GM20000 (cell line): Measurements from ENCODE around the gene PRDX4.

Experiments used
- DNase-seq: peaks from one replicate; pipeline ENCODE4 v3.0.0; 2012; ENCODE audit warnings: low spot score
- TF ChIP-seq, protein P1 (sequence below): IDR thresholded peaks from 2 replicates; pipeline ENCODE4 v1.5.1; 2012; ENCODE audit warnings: mild to moderate bottlenecking, control low read depth; ENCODE audit errors: extremely low read depth, missing control alignments

PRDX4 gene

DNA sequence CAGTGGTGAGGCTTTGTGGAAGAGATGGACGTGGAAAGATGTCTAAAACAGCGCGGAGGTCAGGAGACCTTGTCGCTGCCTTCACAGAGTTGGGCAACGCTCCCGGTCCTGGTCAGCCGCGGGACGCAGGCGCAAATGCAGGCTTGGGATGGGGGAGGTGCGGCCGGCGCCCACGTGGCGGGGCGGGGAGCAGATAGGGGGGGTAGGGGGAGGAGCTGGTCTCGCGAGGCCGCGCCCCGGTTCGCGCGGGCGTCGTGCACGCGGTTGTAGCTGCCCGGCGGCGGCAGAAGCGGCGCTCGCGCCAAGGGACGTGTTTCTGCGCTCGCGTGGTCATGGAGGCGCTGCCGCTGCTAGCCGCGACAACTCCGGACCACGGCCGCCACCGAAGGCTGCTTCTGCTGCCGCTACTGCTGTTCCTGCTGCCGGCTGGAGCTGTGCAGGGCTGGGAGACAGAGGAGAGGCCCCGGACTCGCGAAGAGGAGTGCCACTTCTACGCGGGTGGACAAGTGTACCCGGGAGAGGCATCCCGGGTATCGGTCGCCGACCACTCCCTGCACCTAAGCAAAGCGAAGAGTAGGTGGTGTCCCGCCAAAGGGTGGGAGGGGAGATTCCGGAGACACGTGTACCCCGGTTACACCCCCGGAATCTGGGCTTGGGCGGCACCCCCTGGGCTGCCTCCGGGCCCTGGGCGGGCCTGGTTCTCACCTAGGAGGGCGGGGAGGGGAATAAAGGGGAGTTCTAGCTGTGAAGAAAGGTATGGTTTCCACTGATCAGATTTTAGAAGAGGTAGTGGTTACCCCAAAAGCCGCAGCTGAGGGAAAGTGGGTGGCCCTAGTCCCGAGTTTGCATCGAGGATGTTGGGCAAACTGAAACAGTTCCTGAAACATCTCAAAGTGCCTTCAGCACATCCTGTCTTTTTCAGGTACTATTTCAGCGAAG lies at the start of gene PRDX4:
TSS of gene PRDX4 (plus strand) at position 255 of the 939 bp plus-strand sequence. CDS start at position 333, 78 bp downstream.
- peak; percentile 89 for DNase-seq
- TF ChIP-seq, protein P1, sequence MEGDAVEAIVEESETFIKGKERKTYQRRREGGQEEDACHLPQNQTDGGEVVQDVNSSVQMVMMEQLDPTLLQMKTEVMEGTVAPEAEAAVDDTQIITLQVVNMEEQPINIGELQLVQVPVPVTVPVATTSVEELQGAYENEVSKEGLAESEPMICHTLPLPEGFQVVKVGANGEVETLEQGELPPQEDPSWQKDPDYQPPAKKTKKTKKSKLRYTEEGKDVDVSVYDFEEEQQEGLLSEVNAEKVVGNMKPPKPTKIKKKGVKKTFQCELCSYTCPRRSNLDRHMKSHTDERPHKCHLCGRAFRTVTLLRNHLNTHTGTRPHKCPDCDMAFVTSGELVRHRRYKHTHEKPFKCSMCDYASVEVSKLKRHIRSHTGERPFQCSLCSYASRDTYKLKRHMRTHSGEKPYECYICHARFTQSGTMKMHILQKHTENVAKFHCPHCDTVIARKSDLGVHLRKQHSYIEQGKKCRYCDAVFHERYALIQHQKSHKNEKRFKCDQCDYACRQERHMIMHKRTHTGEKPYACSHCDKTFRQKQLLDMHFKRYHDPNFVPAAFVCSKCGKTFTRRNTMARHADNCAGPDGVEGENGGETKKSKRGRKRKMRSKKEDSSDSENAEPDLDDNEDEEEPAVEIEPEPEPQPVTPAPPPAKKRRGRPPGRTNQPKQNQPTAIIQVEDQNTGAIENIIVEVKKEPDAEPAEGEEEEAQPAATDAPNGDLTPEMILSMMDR, result no peak

DNA sequence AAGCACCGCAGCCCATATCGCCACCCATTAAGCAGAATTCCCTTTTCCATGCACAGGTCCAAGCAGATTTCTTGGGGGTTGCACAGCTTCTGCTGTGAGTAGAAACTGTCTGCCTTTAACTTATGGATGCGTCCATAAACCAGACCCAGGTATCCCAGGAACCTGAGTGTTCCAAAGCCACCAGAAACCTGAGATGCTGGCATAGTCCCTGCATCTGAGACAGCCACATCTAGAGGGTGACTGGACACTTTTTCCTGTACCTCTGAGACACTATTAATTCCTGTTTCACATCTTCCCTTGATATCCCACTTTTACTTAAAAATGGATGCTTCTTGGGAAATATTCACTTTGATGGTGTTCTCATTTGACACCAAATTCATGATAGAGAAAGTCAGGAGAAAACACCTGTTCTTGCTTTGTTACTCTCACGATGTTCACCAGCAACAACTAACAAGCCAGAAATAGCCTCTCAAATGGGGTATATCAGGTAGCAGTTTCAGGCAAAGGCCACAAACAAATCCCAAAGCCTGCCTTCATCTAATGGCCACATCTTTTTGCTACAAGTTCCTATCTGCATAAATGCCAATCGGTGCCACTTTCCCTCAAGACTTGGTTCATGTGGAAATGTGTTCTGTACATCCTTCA lies 45.5 kb upstream of the PRDX4 start:
- DNase-seq, result no peak
- TF ChIP-seq, protein P1, result no peak

DNA sequence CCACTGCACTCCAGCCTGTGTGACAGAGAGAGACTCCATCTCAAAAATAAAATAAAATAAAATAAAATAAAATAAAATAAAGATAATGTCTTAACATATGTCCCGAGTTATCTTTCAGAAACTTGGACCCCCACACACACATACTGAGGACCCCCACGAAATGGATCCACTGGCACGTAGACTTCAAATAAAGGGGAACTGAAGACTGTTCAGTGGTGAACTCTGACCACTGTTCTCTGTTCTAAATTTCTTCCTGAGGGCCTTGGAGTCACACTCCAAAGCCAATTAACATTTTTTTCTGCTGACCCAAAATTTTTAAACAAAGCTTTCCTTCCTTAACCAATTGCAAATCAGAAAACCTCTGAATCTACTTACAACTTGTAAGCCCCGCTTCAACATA lies 43.5 kb upstream of the PRDX4 start:
- TF ChIP-seq, protein P1, result no peak
- no peak for DNase-seq

DNA sequence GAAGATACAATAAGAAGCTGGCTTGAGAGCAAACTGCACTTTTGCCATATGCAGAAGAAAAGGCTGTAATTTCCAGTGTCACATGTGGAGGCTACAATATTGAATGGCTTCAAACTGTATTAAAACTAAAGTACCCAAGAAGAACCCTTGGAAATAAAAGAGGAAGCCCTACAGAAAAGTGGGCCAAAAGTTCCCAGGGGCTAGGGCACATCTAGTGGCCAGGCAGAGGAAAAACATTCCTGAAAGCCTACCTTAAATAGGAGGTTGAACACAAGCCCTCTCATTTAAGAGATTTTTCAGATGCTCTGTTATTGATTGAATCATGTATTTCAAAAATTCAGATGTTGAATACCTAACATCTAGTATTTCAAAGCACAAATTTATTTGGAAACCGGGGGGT lies 40.6 kb upstream of the PRDX4 start:
- DNase-seq, result no peak
- TF ChIP-seq, protein P1, result peak; percentile 9

DNA sequence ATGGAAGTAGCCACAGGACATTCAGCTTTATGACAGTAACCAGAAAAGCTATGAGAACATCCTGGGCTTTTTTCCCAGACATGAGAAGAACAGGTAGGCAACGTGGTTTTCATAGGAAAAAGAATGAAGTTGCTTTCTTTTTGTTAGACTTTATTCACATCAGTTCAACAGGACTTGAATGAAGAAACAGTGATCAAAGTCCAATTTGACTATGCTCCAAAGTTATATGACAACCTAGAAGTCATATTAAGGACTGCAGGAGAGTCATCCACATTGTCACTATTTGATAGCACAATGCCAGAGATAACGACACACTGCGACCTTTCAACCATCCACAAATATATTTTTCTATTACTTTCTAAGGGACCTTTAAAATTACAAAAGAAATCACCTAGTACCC lies 39.2 kb upstream of the PRDX4 start:
- no peak for DNase-seq
- TF ChIP-seq, protein P1, result no peak

DNA sequence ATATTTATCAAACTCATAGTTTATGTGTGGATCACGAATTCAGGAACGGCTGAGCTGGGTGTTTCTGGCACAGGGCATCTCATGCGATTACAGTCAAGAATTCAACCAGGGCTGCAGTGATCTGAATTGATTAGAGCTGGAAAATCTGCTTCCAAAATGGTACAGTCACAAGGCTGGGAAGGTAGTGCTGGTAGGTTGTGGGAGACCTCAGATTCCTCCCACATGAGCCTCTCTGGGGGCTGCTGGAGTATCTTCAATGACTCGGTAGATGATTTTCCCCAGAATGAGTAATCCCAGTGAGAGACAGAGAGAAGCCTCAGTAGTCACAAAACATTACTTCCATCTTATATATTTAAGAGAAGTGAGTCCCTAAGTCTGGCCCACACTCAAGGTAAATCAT lies 36.2 kb upstream of the PRDX4 start:
- TF ChIP-seq, protein P1, result no peak
- no peak for DNase-seq

DNA sequence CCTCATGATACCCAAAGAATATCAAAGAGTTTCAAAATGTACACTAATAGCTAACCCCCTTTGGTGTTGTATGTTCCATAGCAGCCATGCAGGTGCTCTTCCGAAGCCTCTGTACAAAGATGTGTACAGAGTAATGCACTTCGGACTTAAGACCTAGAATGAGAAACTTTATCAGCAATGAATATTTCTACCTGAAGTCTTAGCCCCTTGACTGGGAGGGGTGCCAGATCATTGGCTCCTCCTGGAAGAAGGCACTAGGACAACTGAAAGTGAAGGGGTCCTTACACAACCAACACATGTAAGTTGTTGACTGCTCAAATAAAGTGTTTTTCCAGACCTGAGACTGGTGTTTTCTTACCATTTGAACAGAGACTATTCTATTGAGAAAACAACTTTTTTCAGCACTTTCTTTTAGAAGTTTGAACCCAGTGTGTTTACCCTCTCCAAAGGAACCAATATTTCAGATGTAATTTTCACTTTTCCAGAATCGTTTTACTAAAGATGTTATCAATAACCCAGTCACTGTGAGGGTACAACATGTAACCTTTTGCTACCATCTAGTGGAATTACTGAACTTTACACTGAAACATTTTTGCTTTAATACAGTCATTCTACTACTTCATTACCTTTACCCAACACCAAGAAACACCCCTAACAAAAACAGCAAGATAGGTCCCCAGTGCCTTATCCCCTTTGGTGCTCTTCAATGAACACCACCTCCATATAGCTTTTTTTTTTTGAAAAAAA lies 33.3 kb upstream of the PRDX4 start:
- TF ChIP-seq, protein P1, result no peak
- peak; percentile 2 for DNase-seq
